GM12878 (cell line): ENCODE data around the gene ME1. TPM values are rescaled to one million over a fixed set of nuclear protein-coding genes. Genes with fewer than 3 reads are reported as not detected.

Source experiments
- ATAC-seq: fragments of 200-7000 bp; cut with Tn5 transposase; 3 replicates; pipeline ENCODE4 v1.9.1; 2020; ENCODE audit warnings: mild to moderate bottlenecking, moderate library complexity
- BruUV-seq: library from RNA; stranded (reverse); fragments of 400-500 nt; replicated peaks from 2 replicates; lab custom pipeline; 2021; lab: Mats Ljungman, UMichigan
- CTCF ChIA-PET: fragments of 300-600 bp; sonication (Branson Sonifier 250); formaldehyde crosslinking; extraction: SDS; loops from one replicate; lab custom pipeline; 2021; ENCODE audit warnings: inconsistent platforms; lab: Yijun Ruan, JAX
- POLR2A ChIA-PET: fragments of 350-600 bp; formaldehyde crosslinking; extraction: SDS; loops from one replicate; lab custom pipeline; 2021; ENCODE audit warnings: inconsistent platforms; lab: Charles Lee
- RAD21 ChIA-PET: fragments of 300-600 bp; sonication (Branson Sonifier 250); formaldehyde crosslinking; loops from one replicate; lab custom pipeline; 2023; ENCODE audit warnings: antibody characterized with exemption; ENCODE audit not compliant: unreplicated experiment; lab: Charles Lee
- SMC1A ChIA-PET: fragments of 300-600 bp; sonication (Branson Sonifier 250); formaldehyde crosslinking; loops from one replicate; lab custom pipeline; 2023; ENCODE audit not compliant: unreplicated experiment, uncharacterized antibody; lab: Charles Lee
- DNase-seq: peaks from one replicate; pipeline ENCODE4 v3.0.0-alpha.2; 2011; ENCODE audit warnings: low read depth, low spot score
- FAIRE-seq: peaks from 3 replicates; lab custom pipeline; 2011; peaks lifted over from hg19 to GRCh38; lab: Jason Lieb, UNC
- H2AFZ ChIP-seq: 2 replicates; pipeline ENCODE4 v1.6.0; 2011; ENCODE audit warnings: low read depth, low read length, control low read depth; ENCODE audit not compliant: control insufficient read depth
- H3K27ac ChIP-seq: 2 replicates; pipeline ENCODE4 v1.5.1; 2011; ENCODE audit warnings: control low read depth; ENCODE audit not compliant: control insufficient read depth, insufficient read depth
- H3K27me3 ChIP-seq, 2 experiments: replicated peaks in 1 of 2; 2 replicates each; pipeline versions ENCODE4 v1.6.0 to v1.6.1; 2011; ENCODE audit warnings: low read length in 1 of 2; ENCODE audit not compliant: control insufficient read depth in 2 of 2, insufficient read depth in 2 of 2
- H3K36me3 ChIP-seq, 2 experiments: 2 replicates each; pipeline ENCODE4 v1.5.1; 2011; ENCODE audit warnings: low read length in 1 of 2; ENCODE audit not compliant: control insufficient read depth in 2 of 2, insufficient read depth in 2 of 2
- H3K4me1 ChIP-seq: 2 replicates; pipeline ENCODE4 v1.6.1; 2011; ENCODE audit warnings: mild to moderate bottlenecking, low read length, moderate library complexity, mixed read lengths; ENCODE audit not compliant: control insufficient read depth, insufficient read depth
- H3K4me2 ChIP-seq: 2 replicates; pipeline ENCODE4 v1.6.0; 2011; ENCODE audit warnings: control low read depth; ENCODE audit not compliant: control insufficient read depth, insufficient read depth
- H3K4me3 ChIP-seq: fragments of 200-600 bp; sonication (generic); 2 replicates; pipeline ENCODE4 v1.5.1; 2016
- H3K79me2 ChIP-seq: 2 replicates; pipeline ENCODE4 v1.6.0; 2011; ENCODE audit warnings: low read length; ENCODE audit not compliant: control insufficient read depth, insufficient read depth
- H3K9ac ChIP-seq: 2 replicates; pipeline ENCODE4 v1.8.0; 2011; ENCODE audit warnings: low read length, control low read depth, mixed read lengths; ENCODE audit not compliant: control insufficient read depth, insufficient read depth
- H3K9me3 ChIP-seq: replicated peaks from 3 replicates; pipeline ENCODE4 v1.5.1; 2011; ENCODE audit warnings: mild to moderate bottlenecking, low read length; ENCODE audit not compliant: control insufficient read depth, insufficient read depth
- H4K20me1 ChIP-seq: 2 replicates; pipeline ENCODE4 v1.6.0; 2011; ENCODE audit not compliant: control insufficient read depth, insufficient read depth
- CHD1 ChIP-seq: IDR thresholded peaks from 2 replicates; pipeline ENCODE4 v1.6.1; 2012; ENCODE audit warnings: low read depth, low read length, improper control_type of control experiment
- IRF4 ChIP-seq: IDR thresholded peaks from 2 replicates; pipeline ENCODE4 v1.6.1; 2011; ENCODE audit warnings: low read depth, low read length
- NFIC ChIP-seq: IDR thresholded peaks from 2 replicates; pipeline ENCODE4 v1.6.1; 2012; ENCODE audit warnings: low read depth, mild to moderate bottlenecking, inconsistent platforms, low read length, moderate library complexity
- NR2F1 ChIP-seq: fragments of 450-650 bp; conservative IDR thresholded peaks from 2 replicates; pipeline ENCODE4 v1.6.1; 2017; ENCODE audit warnings: mild to moderate bottlenecking
- NRF1 ChIP-seq: conservative IDR thresholded peaks from 2 replicates; pipeline ENCODE4 v1.6.1; 2011; ENCODE audit warnings: mild to moderate bottlenecking, low read depth, low read length, improper control_type of control experiment
- WGBS: methylation state at CpG from one replicate; pipeline ENCODE4 v1.1.6; 2016; ENCODE audit warnings: low lambda C conversion rate; ENCODE audit not compliant: insufficient replicate concordance, insufficient coverage; ENCODE audit errors: missing lambda C conversion rate; 5-methylcytosine and 5-hydroxymethylcytosine counted together
- in situ Hi-C: fragments of 300-500 bp; cut with MboI; formaldehyde crosslinking; loops from 9 replicates; pipeline ENCODE4 v1.14.3; 2018; ENCODE audit warnings: mixed read lengths
- intact Hi-C: fragments of 100-400 bp; cut with micrococcal nuclease; formaldehyde crosslinking; loops from one replicate; pipeline ENCODE4 v1.14.2; 2022; ENCODE audit not compliant: unreplicated experiment
- polyA plus RNA-seq, 11 experiments: library from polyadenylated mRNA; depleted of rRNA in 4 of 11; unstranded in 6 of 11; stranded (reverse) in 5 of 11; fragments of >200 nt; fragmentation: Nextera tagmentation in 4 of 11; fragmentation: Illumina TruSeq in 1 of 11; extraction: Ambion mirVana in 4 of 11; extraction: Trizol in 1 of 11; gene quantifications; 1 replicate in 1 of 11; 2 replicates in 10 of 11; pipeline versions ENCODE4 v1.2.1 to v1.2.3, GENCODE V29; 2011 to 2016; ENCODE audit warnings: inconsistent platforms in 2 of 11, missing spikeins in 2 of 11, low read depth in 1 of 11
- total RNA-seq, 4 experiments: library from RNA; depleted of rRNA in 3 of 4; stranded (reverse); fragments of >200 nt in 3 of 4; fragmentation: Illumina TruSeq in 1 of 4; extraction: Trizol in 1 of 4; gene quantifications; 2 replicates each; pipeline versions ENCODE4 v1.2.1 to v1.2.3, GENCODE V29; 2013 to 2021
- TF ChIP-seq, protein P1 (sequence below): IDR thresholded peaks from 2 replicates; pipeline ENCODE4 v1.6.1; 2011; ENCODE audit warnings: borderline replicate concordance, low read depth, mild to moderate bottlenecking, moderate library complexity, mixed read lengths, low read length; ENCODE audit not compliant: insufficient read depth; ENCODE audit errors: extremely low read length
- TF ChIP-seq, protein P2 (sequence below): fragments of 450-650 bp; IDR thresholded peaks from 2 replicates; pipeline ENCODE4 v1.6.1; 2016; ENCODE audit warnings: mild to moderate bottlenecking
- TF ChIP-seq, protein P3 (sequence below): fragments of 450-650 bp; formaldehyde crosslinking; IDR thresholded peaks from 2 replicates; pipeline ENCODE4 v1.4.0; 2020; ENCODE audit warnings: mild to moderate bottlenecking, moderate library complexity

Gene ME1
- total and polyA plus RNA-seq, 10 of the 15 experiments (the other 5 are each of a cell fraction or from before 2014, with no cell fraction given), result 3.6 to 11.8 (median 8.4) TPM

DNA sequence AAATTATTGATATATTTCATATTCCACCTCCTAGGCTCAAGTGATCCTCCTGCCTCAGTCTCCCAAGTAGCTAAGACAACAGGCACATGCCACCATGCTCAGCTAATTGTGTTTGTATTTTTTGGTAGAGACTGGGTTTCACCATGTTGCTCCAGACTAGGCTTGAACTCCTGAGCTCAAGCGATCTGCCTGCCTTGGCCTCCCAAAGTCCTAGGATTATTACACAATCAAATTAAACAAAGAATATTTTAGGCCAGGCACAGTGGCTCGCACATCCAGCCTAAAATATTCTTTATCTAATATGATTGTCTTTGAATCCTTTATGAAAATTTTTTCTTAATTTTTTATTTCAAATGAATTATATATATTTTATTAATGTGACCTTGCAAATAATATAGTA lies 17.8 kb downstream of the ME1 start:
- Histone ChIP-seq H3K36me3 (no peaks in the 10 kb centered on the region), H3K9me3 (no peaks in the 10 kb centered on the region; the same call in 2 of the 3 replicates), H3K79me2 (no peaks in the 10 kb centered on the region), H3K4me2 (no peak overlapping the region), H3K9ac (no peak overlapping the region), H4K20me1 (no peaks in the 10 kb centered on the region), H3K27me3 (no peaks in the 10 kb centered on the region), H3K4me1 (no peaks in the 10 kb centered on the region), H2AFZ (no peak overlapping the region), H3K27ac (no peak overlapping the region), H3K4me3 (no peak overlapping the region)
- intact Hi-C loops, result no loop called here
- no peak for ATAC-seq
- RAD21 ChIA-PET, result no interaction called here
- POLR2A ChIA-PET, result no interaction called here
- 26% methylated on average over 2 of the region's 2 CpGs for WGBS
- no peak for DNase-seq
- BruUV-seq, result no TSS peak
- no peak for TF ChIP-seq CHD1
- TF ChIP-seq NFIC, result no peak
- CTCF ChIA-PET, result interaction anchor here (2.1 kb wide), 1 partner anchor 347 kb away, joined by 7 read pairs; the partner anchor contains the start of gene UBE3D
- no peak for FAIRE-seq
- SMC1A ChIA-PET, result interaction anchor here (2.2 kb wide), 1 partner anchor 10 kb away, joined by 9 read pairs; no protein-coding TSS in a partner anchor
- in situ Hi-C loops, result no loop called here

DNA sequence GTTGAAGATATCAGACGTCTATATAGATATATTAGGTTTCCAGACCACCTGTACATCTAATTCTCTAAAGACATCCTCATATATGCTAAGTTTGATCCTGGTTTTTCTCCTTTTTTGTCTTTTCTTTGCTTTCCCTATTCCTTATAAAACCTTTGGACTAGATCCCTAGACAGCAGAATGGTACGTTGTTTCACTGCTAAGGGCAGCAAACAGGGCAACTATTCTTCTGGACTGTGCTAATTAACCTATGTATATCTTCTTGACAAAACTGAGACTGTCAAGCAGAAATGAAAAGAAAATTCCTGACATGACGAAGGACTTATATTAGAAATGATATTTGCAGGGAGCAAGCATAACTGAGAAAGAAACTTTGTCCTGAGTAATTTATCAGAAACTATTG lies 19.1 kb downstream of the ME1 start:
- ATAC-seq (no peak), DNase-seq (no peak), FAIRE-seq (no peak)
- ChIA-PET POLR2A (no interaction called here), CTCF (no interaction called here), SMC1A (no interaction called here), RAD21 (no interaction called here)
- BruUV-seq, result no TSS peak
- Histone ChIP-seq H3K27me3 (no peaks in the 10 kb centered on the region), H3K4me3 (no peak overlapping the region), H3K27ac (no peak overlapping the region), H3K4me1 (no peaks in the 10 kb centered on the region), H3K4me2 (no peak overlapping the region), H3K36me3 (no peaks in the 10 kb centered on the region), H3K9ac (no peak overlapping the region), H3K9me3 (no peaks in the 10 kb centered on the region; the same call in 2 of the 3 replicates), H4K20me1 (no peaks in the 10 kb centered on the region), H2AFZ (no peak overlapping the region), H3K79me2 (no peaks in the 10 kb centered on the region)
- 6% methylated on average over 3 of the region's 3 CpGs for WGBS
- in situ Hi-C loops (no loop called here), intact Hi-C loops (no loop called here)
- TF ChIP-seq, protein P1, sequence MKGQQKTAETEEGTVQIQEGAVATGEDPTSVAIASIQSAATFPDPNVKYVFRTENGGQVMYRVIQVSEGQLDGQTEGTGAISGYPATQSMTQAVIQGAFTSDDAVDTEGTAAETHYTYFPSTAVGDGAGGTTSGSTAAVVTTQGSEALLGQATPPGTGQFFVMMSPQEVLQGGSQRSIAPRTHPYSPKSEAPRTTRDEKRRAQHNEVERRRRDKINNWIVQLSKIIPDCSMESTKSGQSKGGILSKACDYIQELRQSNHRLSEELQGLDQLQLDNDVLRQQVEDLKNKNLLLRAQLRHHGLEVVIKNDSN, result no peak
- TF ChIP-seq, protein P2, sequence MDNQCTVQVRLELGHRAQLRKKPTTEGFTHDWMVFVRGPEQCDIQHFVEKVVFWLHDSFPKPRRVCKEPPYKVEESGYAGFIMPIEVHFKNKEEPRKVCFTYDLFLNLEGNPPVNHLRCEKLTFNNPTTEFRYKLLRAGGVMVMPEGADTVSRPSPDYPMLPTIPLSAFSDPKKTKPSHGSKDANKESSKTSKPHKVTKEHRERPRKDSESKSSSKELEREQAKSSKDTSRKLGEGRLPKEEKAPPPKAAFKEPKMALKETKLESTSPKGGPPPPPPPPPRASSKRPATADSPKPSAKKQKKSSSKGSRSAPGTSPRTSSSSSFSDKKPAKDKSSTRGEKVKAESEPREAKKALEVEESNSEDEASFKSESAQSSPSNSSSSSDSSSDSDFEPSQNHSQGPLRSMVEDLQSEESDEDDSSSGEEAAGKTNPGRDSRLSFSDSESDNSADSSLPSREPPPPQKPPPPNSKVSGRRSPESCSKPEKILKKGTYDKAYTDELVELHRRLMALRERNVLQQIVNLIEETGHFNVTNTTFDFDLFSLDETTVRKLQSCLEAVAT, result no peak
- no peak for TF ChIP-seq NR2F1
- no peak for TF ChIP-seq NRF1
- TF ChIP-seq, protein P3, sequence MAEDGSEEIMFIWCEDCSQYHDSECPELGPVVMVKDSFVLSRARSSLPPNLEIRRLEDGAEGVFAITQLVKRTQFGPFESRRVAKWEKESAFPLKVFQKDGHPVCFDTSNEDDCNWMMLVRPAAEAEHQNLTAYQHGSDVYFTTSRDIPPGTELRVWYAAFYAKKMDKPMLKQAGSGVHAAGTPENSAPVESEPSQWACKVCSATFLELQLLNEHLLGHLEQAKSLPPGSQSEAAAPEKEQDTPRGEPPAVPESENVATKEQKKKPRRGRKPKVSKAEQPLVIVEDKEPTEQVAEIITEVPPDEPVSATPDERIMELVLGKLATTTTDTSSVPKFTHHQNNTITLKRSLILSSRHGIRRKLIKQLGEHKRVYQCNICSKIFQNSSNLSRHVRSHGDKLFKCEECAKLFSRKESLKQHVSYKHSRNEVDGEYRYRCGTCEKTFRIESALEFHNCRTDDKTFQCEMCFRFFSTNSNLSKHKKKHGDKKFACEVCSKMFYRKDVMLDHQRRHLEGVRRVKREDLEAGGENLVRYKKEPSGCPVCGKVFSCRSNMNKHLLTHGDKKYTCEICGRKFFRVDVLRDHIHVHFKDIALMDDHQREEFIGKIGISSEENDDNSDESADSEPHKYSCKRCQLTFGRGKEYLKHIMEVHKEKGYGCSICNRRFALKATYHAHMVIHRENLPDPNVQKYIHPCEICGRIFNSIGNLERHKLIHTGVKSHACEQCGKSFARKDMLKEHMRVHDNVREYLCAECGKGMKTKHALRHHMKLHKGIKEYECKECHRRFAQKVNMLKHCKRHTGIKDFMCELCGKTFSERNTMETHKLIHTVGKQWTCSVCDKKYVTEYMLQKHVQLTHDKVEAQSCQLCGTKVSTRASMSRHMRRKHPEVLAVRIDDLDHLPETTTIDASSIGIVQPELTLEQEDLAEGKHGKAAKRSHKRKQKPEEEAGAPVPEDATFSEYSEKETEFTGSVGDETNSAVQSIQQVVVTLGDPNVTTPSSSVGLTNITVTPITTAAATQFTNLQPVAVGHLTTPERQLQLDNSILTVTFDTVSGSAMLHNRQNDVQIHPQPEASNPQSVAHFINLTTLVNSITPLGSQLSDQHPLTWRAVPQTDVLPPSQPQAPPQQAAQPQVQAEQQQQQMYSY (CRISPR knock-in tag), result no peak
- no peak for TF ChIP-seq IRF4
